Measurements from ENCODE around the gene COL4A2.
A peak's percentile ranks its signal among the peaks of the same experiment; 100 is the strongest.
"Not testable (repeated sequence)": the region's sequence is repeated elsewhere in the genome, so short reads cannot be mapped to it uniquely, and the experiment has no call there.

COL4A2 gene

GRCh38 chr13:110523180-110523579, 216.1 kb downstream of the COL4A2 start:
- DNase-seq = no peak

- no peak for DNase-seq
Measured at GRCh38 chr13:110523838-110524540, 216.9 kb downstream of the COL4A2 start.

GRCh38 chr13:110524541-110525257, 217.6 kb downstream of the COL4A2 start:
- DNase-seq = peak; percentile 73

GRCh38 chr13:110525328-110526319, 218.5 kb downstream of the COL4A2 start:
- peak; percentile 95 for DNase-seq

- DNase-seq = no peak
Measured at GRCh38 chr13:110528371-110528770, 221.3 kb downstream of the COL4A2 start.

GRCh38 chr13:110528911-110529310, 221.8 kb downstream of the COL4A2 start:
- DNase-seq = no peak

GRCh38 chr13:110529522-110530311, 222.6 kb downstream of the COL4A2 start:
- DNase-seq = no peak

GRCh38 chr13:110531100-110531499, 224.0 kb downstream of the COL4A2 start:
- no peak for DNase-seq

GRCh38 chr13:110531671-110532083, 224.6 kb downstream of the COL4A2 start:
- no peak for DNase-seq

GRCh38 chr13:110532258-110532657, 225.2 kb downstream of the COL4A2 start:
- not testable (repeated sequence) for DNase-seq

- no peak for DNase-seq
Measured at GRCh38 chr13:110533771-110534670, 226.9 kb downstream of the COL4A2 start.

GRCh38 chr13:110535526-110535925, 228.4 kb downstream of the COL4A2 start:
- DNase-seq = no peak

- no peak for DNase-seq
Measured at GRCh38 chr13:110536006-110536693, 229.1 kb downstream of the COL4A2 start.

GRCh38 chr13:110538632-110539031, 231.5 kb downstream of the COL4A2 start:
- DNase-seq = peak; percentile 70

- DNase-seq = no peak
Measured at GRCh38 chr13:110539894-110540293, 232.8 kb downstream of the COL4A2 start.

- DNase-seq = no peak
Measured at GRCh38 chr13:110540871-110541525, 233.9 kb downstream of the COL4A2 start.

GRCh38 chr13:110541526-110541920, 234.4 kb downstream of the COL4A2 start:
- no peak for DNase-seq

- DNase-seq = no peak
Measured at GRCh38 chr13:110542169-110542796, 235.2 kb downstream of the COL4A2 start.

- no peak for DNase-seq
Measured at GRCh38 chr13:110546378-110546777, 239.3 kb downstream of the COL4A2 start.

- DNase-seq = peak; percentile 27
Measured at GRCh38 chr13:110546926-110547325, 239.8 kb downstream of the COL4A2 start.
